Common myeloid progenitor, CD34-positive (primary cell): ENCODE measurements around the gene SMIM41.
"Not testable (repeated sequence)": the region's sequence is repeated elsewhere in the genome, so short reads cannot be mapped to it uniquely, and the experiment has no call there.

Experiments used
- CTCF ChIA-PET: fragments of 350-600 bp; sonication (Branson Sonifier 250); formaldehyde crosslinking; loops from one replicate; lab custom pipeline; 2021; ENCODE audit warnings: antibody characterized with exemption; lab: Charles Lee
- POLR2A ChIA-PET: fragments of 350-600 bp; sonication (Branson Sonifier 250); formaldehyde crosslinking; loops from one replicate; lab custom pipeline; 2021; ENCODE audit warnings: antibody characterized with exemption; lab: Charles Lee
- DNase-seq, 3 donors: peaks; one replicate each; pipeline versions ENCODE4 v3.0.0 to v3.0.0-alpha.2; 2013
- H3K27ac ChIP-seq, 2 experiments: 1 replicate in 1 of 2; 2 replicates in 1 of 2; pipeline ENCODE4 v1.7.0; 2013; ENCODE audit warnings: inconsistent platforms in 2 of 2, low read length in 2 of 2, mild to moderate bottlenecking in 2 of 2, low read depth in 1 of 2, moderate library complexity in 1 of 2; ENCODE audit not compliant: severe bottlenecking in 2 of 2, insufficient read depth in 1 of 2, poor library complexity in 1 of 2
- H3K27me3 ChIP-seq, 5 experiments: replicated peaks in 2 of 5; 1 replicate in 3 of 5; 2 replicates in 2 of 5; pipeline versions ENCODE4 v1.6.1 to v1.7.0; 2013; ENCODE audit warnings: low read length in 4 of 5, mild to moderate bottlenecking in 2 of 5, moderate library complexity in 2 of 5, inconsistent platforms in 1 of 5; ENCODE audit not compliant: insufficient read depth in 5 of 5, control insufficient read depth in 4 of 5
- H3K36me3 ChIP-seq, 4 experiments: 1 replicate in 2 of 4; 2 replicates in 2 of 4; pipeline versions ENCODE4 v1.6.1 to v1.7.0; 2013; ENCODE audit warnings: low read length in 3 of 4, control low read depth in 1 of 4, mild to moderate bottlenecking in 1 of 4; ENCODE audit not compliant: control insufficient read depth in 4 of 4, insufficient read depth in 4 of 4
- H3K4me1 ChIP-seq, 4 experiments: 1 replicate in 3 of 4; 2 replicates in 1 of 4; pipeline versions ENCODE4 v1.6.1 to v1.7.1; 2013; ENCODE audit warnings: low read length in 3 of 4, mild to moderate bottlenecking in 3 of 4, control low read depth in 1 of 4, inconsistent platforms in 1 of 4, moderate library complexity in 1 of 4; ENCODE audit not compliant: control insufficient read depth in 4 of 4, insufficient read depth in 4 of 4; ENCODE audit errors: control extremely low read depth in 1 of 4
- H3K4me3 ChIP-seq, 7 experiments: 1 replicate in 4 of 7; 2 replicates in 3 of 7; pipeline versions ENCODE4 v1.5.1 to v1.7.0; 2013; ENCODE audit warnings: mild to moderate bottlenecking in 7 of 7, low read length in 6 of 7, moderate library complexity in 6 of 7, inconsistent platforms in 2 of 7, low read depth in 2 of 7, control low read depth in 1 of 7; ENCODE audit not compliant: insufficient read depth in 4 of 7, control insufficient read depth in 1 of 7; ENCODE audit errors: extremely low read depth in 1 of 7
- H3K9me3 ChIP-seq, 5 experiments: 1 replicate in 4 of 5; 2 replicates in 1 of 5; pipeline versions ENCODE4 v1.6.1 to v1.7.1; 2013; ENCODE audit warnings: low read length in 4 of 5, mild to moderate bottlenecking in 2 of 5, inconsistent platforms in 1 of 5, low read depth in 1 of 5, moderate library complexity in 1 of 5; ENCODE audit not compliant: control insufficient read depth in 4 of 5, insufficient read depth in 2 of 5; ENCODE audit errors: control extremely low read depth in 1 of 5
- WGBS: methylation state at CpG from one replicate; pipeline ENCODE4 v1.1.5; 2013; ENCODE audit not compliant: insufficient coverage; 5-methylcytosine and 5-hydroxymethylcytosine counted together

The SMIM41 gene

GRCh38 chr12:52117806-52118475 lies 38.4 kb downstream of the SMIM41 start:
- 94% methylated on average over 18 of the region's 20 CpGs for WGBS
- POLR2A ChIA-PET, H3K9me3 ChIP-seq, H3K36me3 ChIP-seq, H3K27ac ChIP-seq, DNase-seq, H3K4me3 ChIP-seq, H3K4me1 ChIP-seq: not testable (repeated sequence)
- peaks cover 0 to 30% (median 7%) of the 10 kb centered on the region in 5 experiments for H3K27me3 ChIP-seq
- CTCF ChIA-PET, result interaction anchor here (1.5 to 3.5 kb wide), 3 partner anchors 20 to 92 kb away, joined by 3 to 24 read pairs (median 7); no protein-coding TSS in a partner anchor

GRCh38 chr12:52119398-52120254 lies 40.1 kb downstream of the SMIM41 start:
- CTCF ChIA-PET, result interaction anchor here (0.7 to 3.5 kb wide), 8 partner anchors 9 to 116 kb away, joined by 3 to 24 read pairs (median 3); no protein-coding TSS in a partner anchor
- peak; percentile 52 to 71 (median 69) for DNase-seq
- POLR2A ChIA-PET, result no interaction called here
- peaks cover 0 to 28% (median 7%) of the 10 kb centered on the region in 5 experiments for H3K27me3 ChIP-seq
- peaks cover 0 to 8% (median 0%) of the 10 kb centered on the region in 4 experiments for H3K4me1 ChIP-seq
- H3K27ac ChIP-seq, result no peak overlapping the region
- H3K36me3 ChIP-seq, result no peaks in the 10 kb centered on the region
- WGBS, result 36% methylated on average over 19 of the region's 23 CpGs
- no peak overlapping the region for H3K4me3 ChIP-seq
- H3K9me3 ChIP-seq, result no peaks in the 10 kb centered on the region

- Histone ChIP-seq H3K27ac (no peak overlapping the region), H3K4me3 (no peak overlapping the region), H3K9me3 (no peaks in the 10 kb centered on the region), H3K27me3 (peaks cover 0 to 26% (median 8%) of the 10 kb centered on the region in 5 experiments), H3K4me1 (peaks cover 0 to 8% (median 0%) of the 10 kb centered on the region in 4 experiments), H3K36me3 (no peaks in the 10 kb centered on the region)
- DNase-seq, result no peak
- CTCF ChIA-PET, result interaction anchor here (0.8 to 7.3 kb wide), 11 partner anchors 9 to 128 kb away, joined by 3 to 61 read pairs (median 4); no protein-coding TSS in a partner anchor
- POLR2A ChIA-PET, result no interaction called here
- 74% methylated on average over 11 of the region's 19 CpGs for WGBS
These were observed 41.7 kb downstream of the SMIM41 start for GRCh38 chr12:52120951-52121823.

GRCh38 chr12:52121824-52122539 lies 42.5 kb downstream of the SMIM41 start:
- CTCF ChIA-PET, result interaction anchor here (0.7 to 7.3 kb wide), 14 partner anchors 8 to 129 kb away, joined by 3 to 61 read pairs (median 4); no protein-coding TSS in a partner anchor
- 13% methylated on average over 14 of the region's 18 CpGs for WGBS
- POLR2A ChIA-PET, result no interaction called here

GRCh38 chr12:52122540-52122871 lies 43.0 kb downstream of the SMIM41 start:
- H3K36me3 ChIP-seq, result no peaks in the 10 kb centered on the region
- no peak for DNase-seq
- H3K4me1 ChIP-seq, result peaks cover 0 to 19% (median 6%) of the 10 kb centered on the region in 4 experiments
- CTCF ChIA-PET, result interaction anchor here (0.7 to 7.3 kb wide), 8 partner anchors 20 to 119 kb away, joined by 3 to 61 read pairs (median 6); no protein-coding TSS in a partner anchor
- no peak overlapping the region for H3K27ac ChIP-seq
- H3K4me3 ChIP-seq, result no peak overlapping the region
- no peaks in the 10 kb centered on the region for H3K9me3 ChIP-seq
- H3K27me3 ChIP-seq, result peaks cover 0 to 26% (median 6%) of the 10 kb centered on the region in 5 experiments
- 92% methylated on average over 3 of the region's 4 CpGs for WGBS
- POLR2A ChIA-PET, result no interaction called here

More at GRCh38 chr12:52121824-52122539, 42.5 kb downstream of the SMIM41 start:
- no peaks in the 10 kb centered on the region for H3K36me3 ChIP-seq
- peaks cover 0 to 26% (median 7%) of the 10 kb centered on the region in 5 experiments for H3K27me3 ChIP-seq
- H3K9me3 ChIP-seq, result no peaks in the 10 kb centered on the region
- no peak overlapping the region for H3K27ac ChIP-seq
- DNase-seq, result peak; percentile 42 to 67 (median 63)
- peaks cover 0 to 15% (median 4%) of the 10 kb centered on the region in 4 experiments for H3K4me1 ChIP-seq
- no peak overlapping the region for H3K4me3 ChIP-seq

- Histone ChIP-seq H3K4me3 (no peak overlapping the region), H3K27me3 (peaks cover 0 to 26% (median 6%) of the 10 kb centered on the region in 5 experiments), H3K9me3 (no peaks in the 10 kb centered on the region), H3K27ac (no peak overlapping the region), H3K36me3 (no peaks in the 10 kb centered on the region), H3K4me1 (peaks cover 0 to 21% (median 6%) of the 10 kb centered on the region in 4 experiments)
- WGBS, result 100% methylated on average over 3 of the region's 7 CpGs
- no peak for DNase-seq
- POLR2A ChIA-PET, result no interaction called here
- CTCF ChIA-PET, result interaction anchor here (0.7 to 7.3 kb wide), 9 partner anchors 15 to 119 kb away, joined by 3 to 61 read pairs (median 5); no protein-coding TSS in a partner anchor
These were observed 43.4 kb downstream of the SMIM41 start for GRCh38 chr12:52122904-52123303.
